HG02642 (cell line): Measurements from ENCODE around the gene CYP2W1.

Source experiments
- ATAC-seq: cut with Tn5 transposase; IDR thresholded peaks from one replicate; pipeline ENCODE4 v1.9.1; 2021; ENCODE audit warnings: mild to moderate bottlenecking; ENCODE audit not compliant: unreplicated experiment, poor library complexity

The CYP2W1 gene

GRCh38 chr7:1012004-1012715, 29.2 kb downstream of the CYP2W1 start:
- no peak for ATAC-seq

- no peak for ATAC-seq
These were observed 29.7 kb downstream of the CYP2W1 start for GRCh38 chr7:1012716-1013095.

- ATAC-seq = no peak
These were observed 30.6 kb downstream of the CYP2W1 start for GRCh38 chr7:1013581-1013980.

- no peak for ATAC-seq
These were observed 31.7 kb downstream of the CYP2W1 start for GRCh38 chr7:1014681-1015080.

- ATAC-seq = no peak
These were observed 32.5 kb downstream of the CYP2W1 start for GRCh38 chr7:1015196-1016121.

- no peak for ATAC-seq
These were observed 33.9 kb downstream of the CYP2W1 start for GRCh38 chr7:1016577-1017531.

- no peak for ATAC-seq
These were observed 34.8 kb downstream of the CYP2W1 start for GRCh38 chr7:1017586-1018333.

GRCh38 chr7:1018334-1018695, 35.3 kb downstream of the CYP2W1 start:
- no peak for ATAC-seq

GRCh38 chr7:1019255-1019785, 36.3 kb downstream of the CYP2W1 start:
- ATAC-seq = no peak

- no peak for ATAC-seq
These were observed 37.0 kb downstream of the CYP2W1 start for GRCh38 chr7:1019789-1020610.

GRCh38 chr7:1020849-1021251, 37.9 kb downstream of the CYP2W1 start:
- ATAC-seq = no peak

- ATAC-seq = no peak
These were observed 38.4 kb downstream of the CYP2W1 start for GRCh38 chr7:1021366-1021765.

GRCh38 chr7:1021931-1022330, 39.0 kb downstream of the CYP2W1 start:
- no peak for ATAC-seq

- ATAC-seq = no peak
These were observed 39.4 kb downstream of the CYP2W1 start for GRCh38 chr7:1022356-1022755.

GRCh38 chr7:1022801-1023465, 40.0 kb downstream of the CYP2W1 start:
- no peak for ATAC-seq

- ATAC-seq = peak; percentile 58
These were observed 41.4 kb downstream of the CYP2W1 start for GRCh38 chr7:1024331-1024841.

- no peak for ATAC-seq
These were observed 42.1 kb downstream of the CYP2W1 start for GRCh38 chr7:1024876-1025742.
